Lower lobe of right lung (tissue), 2 donors: ENCODE measurements around the gene DCAF5. TPM values are rescaled to one million over a fixed set of nuclear protein-coding genes. Genes with fewer than 3 reads are reported as not detected.
"Not testable (repeated sequence)": the region's sequence is repeated elsewhere in the genome, so short reads cannot be mapped to it uniquely, and the experiment has no call there.

Source experiments
- ATAC-seq, 2 donors: fragments of 200-7000 bp; cut with Tn5 transposase; one replicate each; pipeline ENCODE4 v1.9.1; 2020 to 2022; ENCODE audit warnings: mild to moderate bottlenecking in 2 of 2, moderate library complexity in 2 of 2
- DNase-seq: peaks from one replicate; pipeline ENCODE4 v3.0.0-alpha.2; 2020
- H3K27ac ChIP-seq: fragments of 200-600 bp; one replicate; pipeline ENCODE4 v1.8.0; 2022
- H3K27me3 ChIP-seq: fragments of 200-600 bp; one replicate; pipeline ENCODE4 v1.8.0; 2022; ENCODE audit warnings: low read depth
- H3K36me3 ChIP-seq: fragments of 200-600 bp; one replicate; pipeline ENCODE4 v1.8.0; 2022; ENCODE audit warnings: mild to moderate bottlenecking
- H3K4me1 ChIP-seq: fragments of 200-600 bp; one replicate; pipeline ENCODE4 v1.8.0; 2022
- H3K4me3 ChIP-seq: fragments of 200-600 bp; one replicate; pipeline ENCODE4 v1.8.0; 2022; ENCODE audit warnings: mild to moderate bottlenecking
- H3K9me3 ChIP-seq: fragments of 200-600 bp; one replicate; pipeline ENCODE4 v1.8.0; 2022
- intact Hi-C: fragments of 100-400 bp; cut with DNase I; formaldehyde crosslinking; loops from one replicate; pipeline ENCODE4 v1.11.0; 2022
- total RNA-seq: library from RNA; stranded (reverse); fragmentation: NEBNext Ultra II Directional; extraction: Animal tissue kit (Norgen Biotek cat#: 25700); gene quantifications from one replicate; pipeline ENCODE4 v1.2.1, GENCODE V29; 2021
- TF ChIP-seq, protein P1 (sequence below): fragments of 200-600 bp; IDR thresholded peaks from one replicate; pipeline ENCODE4 v1.8.0; 2022; ENCODE audit warnings: antibody characterized with exemption, mild to moderate bottlenecking
- donor health status: DM: no; HTN: yes; CAD: no; lungs with severe emphysema.

The DCAF5 gene
- total RNA-seq, 1 donor from 2014 or later = 54.5 TPM

DNA sequence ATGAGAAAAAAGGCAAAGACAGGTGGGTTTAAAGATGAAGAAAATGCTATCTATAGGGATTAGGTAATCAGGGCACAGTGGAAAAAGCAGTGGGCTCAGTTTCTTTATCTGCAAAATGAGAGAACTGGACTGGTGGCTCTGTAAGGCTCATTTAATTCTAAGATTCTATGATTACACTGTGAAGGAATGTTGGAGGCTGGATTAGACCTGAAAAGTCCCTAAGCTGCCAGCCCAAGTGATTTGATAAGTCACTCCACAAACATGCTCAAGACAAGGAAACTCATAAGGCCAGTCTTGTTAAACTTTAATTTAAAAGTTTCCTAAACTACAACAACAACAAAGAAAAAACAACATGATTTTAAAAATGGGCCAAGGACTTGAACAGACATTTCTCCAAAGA, 75.1 kb downstream of the DCAF5 start:
- no peaks in the 10 kb centered on the region for H3K27me3 ChIP-seq
- DNase-seq (no peak), ATAC-seq (peak; percentile 81 to 91)
- TF ChIP-seq, protein P1, sequence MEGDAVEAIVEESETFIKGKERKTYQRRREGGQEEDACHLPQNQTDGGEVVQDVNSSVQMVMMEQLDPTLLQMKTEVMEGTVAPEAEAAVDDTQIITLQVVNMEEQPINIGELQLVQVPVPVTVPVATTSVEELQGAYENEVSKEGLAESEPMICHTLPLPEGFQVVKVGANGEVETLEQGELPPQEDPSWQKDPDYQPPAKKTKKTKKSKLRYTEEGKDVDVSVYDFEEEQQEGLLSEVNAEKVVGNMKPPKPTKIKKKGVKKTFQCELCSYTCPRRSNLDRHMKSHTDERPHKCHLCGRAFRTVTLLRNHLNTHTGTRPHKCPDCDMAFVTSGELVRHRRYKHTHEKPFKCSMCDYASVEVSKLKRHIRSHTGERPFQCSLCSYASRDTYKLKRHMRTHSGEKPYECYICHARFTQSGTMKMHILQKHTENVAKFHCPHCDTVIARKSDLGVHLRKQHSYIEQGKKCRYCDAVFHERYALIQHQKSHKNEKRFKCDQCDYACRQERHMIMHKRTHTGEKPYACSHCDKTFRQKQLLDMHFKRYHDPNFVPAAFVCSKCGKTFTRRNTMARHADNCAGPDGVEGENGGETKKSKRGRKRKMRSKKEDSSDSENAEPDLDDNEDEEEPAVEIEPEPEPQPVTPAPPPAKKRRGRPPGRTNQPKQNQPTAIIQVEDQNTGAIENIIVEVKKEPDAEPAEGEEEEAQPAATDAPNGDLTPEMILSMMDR = no peak
- H3K27ac ChIP-seq = peak overlapping the region; percentile 67
- peaks cover 50% of the 10 kb centered on the region for H3K36me3 ChIP-seq
- no peak overlapping the region for H3K4me3 ChIP-seq
- intact Hi-C loops = no loop called here
- no peaks in the 10 kb centered on the region for H3K9me3 ChIP-seq
- peaks cover 21% of the 10 kb centered on the region for H3K4me1 ChIP-seq

DNA sequence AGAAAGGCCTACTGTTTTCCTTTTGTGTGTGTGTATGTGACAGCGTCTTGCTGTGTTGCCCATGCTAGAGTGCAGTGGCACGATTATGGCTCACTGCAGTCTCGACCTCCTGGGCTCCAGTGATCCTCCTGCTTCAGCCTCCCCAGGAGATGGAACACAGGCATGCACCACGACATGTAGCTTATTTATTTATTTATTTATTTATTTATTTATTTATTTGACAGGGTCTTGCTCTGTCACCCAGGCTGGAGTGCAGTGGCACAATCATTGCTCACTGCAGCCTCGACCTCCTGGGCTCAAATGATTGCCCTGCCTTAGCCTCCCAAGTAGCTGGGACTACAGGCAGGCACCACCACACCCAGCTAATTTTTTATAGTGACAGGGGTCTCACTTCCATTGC, 75.7 kb downstream of the DCAF5 start:
- H3K4me1 ChIP-seq = peaks cover 21% of the 10 kb centered on the region
- H3K27ac ChIP-seq = peak overlapping the region; percentile 25
- intact Hi-C loops, ATAC-seq, H3K4me3 ChIP-seq, DNase-seq, H3K9me3 ChIP-seq, H3K27me3 ChIP-seq: not testable (repeated sequence)
- H3K36me3 ChIP-seq = peaks cover 50% of the 10 kb centered on the region

DNA sequence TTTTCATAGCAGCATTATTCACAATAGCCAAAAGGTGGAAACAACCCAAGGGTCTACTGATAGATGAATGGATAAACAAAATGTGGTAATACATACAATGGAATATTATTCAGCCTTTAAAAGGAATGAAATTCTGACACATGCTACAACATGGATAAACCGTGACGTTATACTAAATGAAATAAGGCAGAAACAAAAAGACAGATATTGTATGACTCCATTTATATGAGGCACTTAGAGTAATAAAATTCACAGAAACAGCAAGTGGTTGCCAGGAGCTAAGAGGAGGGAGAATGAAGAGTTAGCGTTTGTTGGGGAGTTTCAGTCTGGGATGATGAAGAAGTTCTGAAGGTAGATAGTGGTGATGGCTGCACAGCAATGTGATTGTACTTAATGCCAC, 76.6 kb downstream of the DCAF5 start:
- Histone ChIP-seq H3K9me3 (no peaks in the 10 kb centered on the region), H3K27me3 (no peaks in the 10 kb centered on the region), H3K36me3 (peaks cover 50% of the 10 kb centered on the region), H3K4me1 (peaks cover 21% of the 10 kb centered on the region), H3K4me3 (no peak overlapping the region), H3K27ac (no peak overlapping the region)
- no peak for ATAC-seq
- intact Hi-C loops = no loop called here
- DNase-seq = no peak
- TF ChIP-seq, protein P1 = no peak

DNA sequence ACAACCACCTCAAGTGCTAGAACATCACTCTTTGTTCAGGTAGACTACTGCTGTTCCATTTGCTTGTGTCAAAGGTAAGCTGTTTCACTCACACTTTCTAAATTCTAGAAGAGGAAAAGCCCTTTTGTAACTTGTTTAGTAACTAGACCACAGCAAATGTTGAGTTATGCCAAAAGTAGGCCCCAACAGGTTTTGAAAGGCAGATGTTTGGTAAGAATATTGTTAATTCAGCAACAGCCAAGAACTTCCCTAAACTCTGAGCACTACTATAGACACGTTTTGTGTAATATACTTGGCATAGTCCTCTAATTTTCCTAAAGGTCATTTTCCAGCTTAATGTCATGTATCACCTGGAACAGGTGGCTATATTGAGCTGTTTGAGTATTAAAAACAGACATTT, 79.0 kb downstream of the DCAF5 start:
- intact Hi-C loops = no loop called here
- DNase-seq (no peak), ATAC-seq (no peak)
- Histone ChIP-seq H3K27ac (no peak overlapping the region), H3K9me3 (no peaks in the 10 kb centered on the region), H3K4me3 (no peak overlapping the region), H3K4me1 (peaks cover 4% of the 10 kb centered on the region), H3K36me3 (peaks cover 64% of the 10 kb centered on the region), H3K27me3 (no peaks in the 10 kb centered on the region)
- TF ChIP-seq, protein P1 = no peak

DNA sequence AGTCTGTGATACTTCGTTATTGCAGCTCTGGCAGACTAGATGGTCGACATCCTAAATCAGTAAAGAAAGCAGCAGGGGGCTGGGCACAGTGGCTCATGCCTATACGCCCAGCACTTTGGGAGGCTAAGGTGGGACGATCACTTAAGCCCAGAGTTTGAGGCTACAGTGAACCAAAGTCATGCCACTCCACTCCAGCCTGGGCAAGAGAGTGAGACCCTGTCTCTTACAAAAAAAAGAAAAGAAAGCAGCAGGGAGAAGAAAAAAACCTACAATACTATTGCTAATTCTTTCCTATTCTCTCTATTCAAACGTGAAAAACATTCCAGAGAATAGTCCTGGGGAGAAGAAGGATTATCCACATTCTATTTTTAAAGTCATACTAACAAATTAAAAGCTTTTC, 79.5 kb downstream of the DCAF5 start:
- ATAC-seq = no peak

DNA sequence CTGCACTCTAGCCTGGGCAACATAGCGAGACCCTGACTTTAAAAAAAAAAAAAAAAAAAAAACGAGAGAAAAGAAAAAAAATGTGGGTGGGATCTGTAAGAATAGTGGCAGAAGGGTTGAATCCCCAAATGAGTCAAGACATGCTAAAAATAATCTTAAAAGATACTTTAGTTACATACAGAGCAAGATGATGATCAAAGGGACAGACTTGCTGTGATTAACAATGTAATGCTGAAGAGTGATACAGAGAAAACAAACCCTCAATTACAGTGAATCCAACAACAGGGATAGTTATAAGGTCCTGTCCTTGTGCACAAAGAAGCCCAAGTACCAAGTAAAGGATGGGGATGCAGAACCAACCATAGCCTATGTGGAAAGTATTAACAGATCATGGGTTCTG, 80.3 kb downstream of the DCAF5 start:
- ATAC-seq (no peak), DNase-seq (no peak)
- intact Hi-C loops = no loop called here
- Histone ChIP-seq H3K9me3 (no peaks in the 10 kb centered on the region), H3K27me3 (no peaks in the 10 kb centered on the region), H3K4me1 (peaks cover 4% of the 10 kb centered on the region), H3K36me3 (peaks cover 76% of the 10 kb centered on the region), H3K4me3 (no peak overlapping the region), H3K27ac (no peak overlapping the region)
- TF ChIP-seq, protein P1 = no peak

More for the DNA sequence above, 79.5 kb downstream of the DCAF5 start:
- Histone ChIP-seq H3K36me3 (peaks cover 68% of the 10 kb centered on the region), H3K4me1 (peaks cover 4% of the 10 kb centered on the region), H3K27me3 (no peaks in the 10 kb centered on the region), H3K9me3 (no peaks in the 10 kb centered on the region), H3K27ac (no peak overlapping the region), H3K4me3 (no peak overlapping the region)
- TF ChIP-seq, protein P1 = no peak
- DNase-seq = no peak
- intact Hi-C loops = no loop called here
